Measurements from ENCODE around the gene BRD4. TPM values are rescaled to one million over a fixed set of nuclear protein-coding genes. Genes with fewer than 3 reads are reported as not detected.

The BRD4 gene
- total and polyA plus RNA-seq, 8 donors: 10.6 to 113 (median 20.5) TPM

GRCh38 chr19:15280048-15280725 is 52.2 kb downstream of the BRD4 start:
- TF ChIP-seq CTCF (IDR thresholded peaks at IDR 0.05) (no peak), POLR2A (IDR thresholded peaks at IDR 0.05) (no peak), POLR2AphosphoS5 (IDR thresholded peaks at IDR 0.05) (no peak), EP300 (IDR thresholded peaks at IDR 0.05) (no peak)
- intact Hi-C loops (cut with DNase I; ENCODE audit: low total_unique reads): no loop called here
- WGBS, 5 donors: 43 to 62% (median 53%) methylated on average over 6 of the region's 6 CpGs

GRCh38 chr19:15279326-15279904 is 52.9 kb downstream of the BRD4 start:
- Histone ChIP-seq H3K4me1 (peaks cover 93 to 100% (median 98%) of the 10 kb centered on the region in 4 donors), H3K4me3 (no peak overlapping the region), H3K36me3 (no peaks in the 10 kb centered on the region), H3K27ac (peak overlapping the region in 4 of 5 donors; percentile 68 to 80 (median 74)), H3K9me3 (no peaks in the 10 kb centered on the region), H3K27me3 (no peaks in the 10 kb centered on the region)
- TF ChIP-seq POLR2AphosphoS5 (IDR thresholded peaks at IDR 0.05): no peak
- TF ChIP-seq EP300 (IDR thresholded peaks at IDR 0.05): no peak
- no peak for TF ChIP-seq CTCF (IDR thresholded peaks at IDR 0.05)
- TF ChIP-seq POLR2A (IDR thresholded peaks at IDR 0.05): no peak
- intact Hi-C loops (cut with DNase I; ENCODE audit: low total_unique reads): no loop called here
- DNase-seq: no peak
- 74 to 83% (median 80%) methylated on average over 4 of the region's 4 CpGs for WGBS, 5 donors

More at GRCh38 chr19:15280048-15280725, 52.2 kb downstream of the BRD4 start:
- Histone ChIP-seq H3K9me3 (no peaks in the 10 kb centered on the region), H3K36me3 (no peaks in the 10 kb centered on the region), H3K27ac (peak overlapping the region; percentile 0 to 80 (median 73)), H3K4me3 (peak overlapping the region in 1 of 4 donors; percentile 13), H3K27me3 (no peaks in the 10 kb centered on the region), H3K4me1 (peaks cover 93 to 100% (median 98%) of the 10 kb centered on the region in 4 donors)
- DNase-seq: no peak

GRCh38 chr19:15276620-15277215 is 55.6 kb downstream of the BRD4 start:
- 73 to 83% (median 79%) methylated on average over 11 of the region's 11 CpGs for WGBS, 5 donors
- DNase-seq: no peak
- TF ChIP-seq CTCF (IDR thresholded peaks at IDR 0.05) (no peak), POLR2A (IDR thresholded peaks at IDR 0.05) (no peak), POLR2AphosphoS5 (IDR thresholded peaks at IDR 0.05) (no peak)
- Histone ChIP-seq H3K27ac (peak overlapping the region in 4 of 5 donors; percentile 14 to 38 (median 15)), H3K4me3 (no peak overlapping the region), H3K9me3 (no peaks in the 10 kb centered on the region), H3K4me1 (peaks cover 90 to 100% (median 95%) of the 10 kb centered on the region in 4 donors), H3K36me3 (peaks cover 10 to 14% (median 13%) of the 10 kb centered on the region in 4 donors), H3K27me3 (no peaks in the 10 kb centered on the region)
- intact Hi-C loops (cut with DNase I; ENCODE audit: low total_unique reads): no loop called here

- no peak overlapping the region for H3K4me3 ChIP-seq
- TF ChIP-seq EP300 (IDR thresholded peaks at IDR 0.05) (no peak), POLR2A (IDR thresholded peaks at IDR 0.05) (no peak), POLR2AphosphoS5 (IDR thresholded peaks at IDR 0.05) (no peak), CTCF (IDR thresholded peaks at IDR 0.05) (no peak)
- no peak for DNase-seq
- H3K27me3 ChIP-seq: no peaks in the 10 kb centered on the region
- 83 to 91% (median 89%) methylated on average over 4 of the region's 4 CpGs for WGBS, 5 donors
- intact Hi-C loops (cut with DNase I; ENCODE audit: low total_unique reads): no loop called here
- H3K27ac ChIP-seq: peak overlapping the region in 1 of 5 donors; percentile 26
- no peaks in the 10 kb centered on the region for H3K9me3 ChIP-seq
- H3K36me3 ChIP-seq: peaks cover 22 to 36% (median 33%) of the 10 kb centered on the region in 4 donors
- peaks cover 68 to 100% (median 84%) of the 10 kb centered on the region in 4 donors for H3K4me1 ChIP-seq
Observed at GRCh38 chr19:15274477-15274876, 57.9 kb downstream of the BRD4 start.

All from stomach (tissue), 9 donors.